ENCODE data around the gene FOSB. TPM values are rescaled to one million over a fixed set of nuclear protein-coding genes. Genes with fewer than 3 reads are reported as not detected.

Gene FOSB
- total and polyA plus RNA-seq, 9 of the 15 experiments (the other 6 are each of a cell fraction or from before 2014, with no cell fraction given), result 0.11 to 2.7 (median 0.73) TPM

DNA sequence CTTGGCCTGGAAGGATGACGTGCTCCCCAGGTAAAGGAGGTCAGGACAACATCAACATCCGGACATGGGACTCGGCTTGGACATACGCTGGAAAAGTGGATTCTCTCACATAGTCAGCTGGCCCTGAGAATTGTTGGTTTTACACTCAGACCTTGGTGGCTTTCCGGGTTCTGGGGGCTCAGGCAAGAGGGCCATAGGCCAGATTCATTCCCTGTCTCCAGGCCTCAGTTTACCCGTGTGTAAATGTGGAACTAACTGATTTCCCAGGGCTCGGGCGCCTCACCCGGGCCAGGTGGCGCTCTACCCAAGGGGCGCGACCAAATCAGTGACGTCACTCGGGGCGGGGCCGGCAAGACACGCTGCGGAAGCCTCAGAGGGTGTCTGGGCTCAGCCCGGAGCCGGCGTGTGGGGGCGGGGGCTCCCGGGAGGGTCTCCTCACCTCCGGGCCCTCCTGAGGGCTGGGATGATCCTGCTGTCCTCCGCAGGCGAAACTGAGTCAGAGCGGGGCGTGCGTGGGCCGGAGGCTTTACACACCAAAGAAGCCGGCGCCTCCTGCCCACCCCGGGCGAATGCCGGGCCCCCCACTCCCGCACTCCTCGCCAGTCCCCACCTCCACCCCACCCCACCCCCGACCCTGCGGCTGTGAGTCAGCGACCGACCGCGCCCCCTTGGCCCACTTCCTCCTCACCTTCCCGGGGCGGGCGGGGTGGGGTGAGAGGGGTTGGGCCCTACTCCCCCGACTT, 38.6 kb downstream of the FOSB start (continued):
- TF ChIP-seq MYBL2 (IDR thresholded peaks at IDR 0.05; ENCODE audit: low read depth) (no peak), MYBL2 (CRISPR knock-in tag; IDR thresholded peaks at IDR 0.05; ENCODE audit: borderline replicate concordance) (no peak), CREM (IDR thresholded peaks at IDR 0.05; ENCODE audit: low read depth) (peak; percentile 94), YBX1 (IDR thresholded peaks at IDR 0.05) (no peak), ZNF217 (CRISPR knock-in tag; IDR thresholded peaks at IDR 0.05) (no peak), ZNF76 (CRISPR knock-in tag; IDR thresholded peaks at IDR 0.05; ENCODE audit: borderline replicate concordance) (no peak), XRCC3 (IDR thresholded peaks at IDR 0.05) (no peak), SMARCC2 (IDR thresholded peaks at IDR 0.05; ENCODE audit: low read depth) (peak; percentile 30; the same call in 1 of the 2 replicates), NFXL1 (CRISPR knock-in tag; IDR thresholded peaks at IDR 0.05) (no peak), MAFG (tag; conservative IDR thresholded peaks at IDR 0.05) (no peak), NFRKB (IDR thresholded peaks at IDR 0.05; ENCODE audit: low read depth) (no peak; the same call in 1 of the 2 replicates), ZBTB1 (CRISPR knock-in tag; IDR thresholded peaks at IDR 0.05; ENCODE audit: borderline replicate concordance, low read depth) (no peak), ZZZ3 (IDR thresholded peaks at IDR 0.05) (no peak), SNRNP70 (optimal IDR thresholded peaks at IDR 0.05; ENCODE audit: low read depth, low read length) (no peak), MED1 (CRISPR knock-in tag; IDR thresholded peaks at IDR 0.05; ENCODE audit: borderline replicate concordance) (no peak), ZNF696 (CRISPR knock-in tag; conservative IDR thresholded peaks at IDR 0.05) (no peak), NCOA4 (IDR thresholded peaks at IDR 0.05; ENCODE audit: partially characterized antibody) (no peak), KAT8 (IDR thresholded peaks at IDR 0.05; ENCODE audit: low read depth) (no peak)
- TF ChIP-seq, protein P1, sequence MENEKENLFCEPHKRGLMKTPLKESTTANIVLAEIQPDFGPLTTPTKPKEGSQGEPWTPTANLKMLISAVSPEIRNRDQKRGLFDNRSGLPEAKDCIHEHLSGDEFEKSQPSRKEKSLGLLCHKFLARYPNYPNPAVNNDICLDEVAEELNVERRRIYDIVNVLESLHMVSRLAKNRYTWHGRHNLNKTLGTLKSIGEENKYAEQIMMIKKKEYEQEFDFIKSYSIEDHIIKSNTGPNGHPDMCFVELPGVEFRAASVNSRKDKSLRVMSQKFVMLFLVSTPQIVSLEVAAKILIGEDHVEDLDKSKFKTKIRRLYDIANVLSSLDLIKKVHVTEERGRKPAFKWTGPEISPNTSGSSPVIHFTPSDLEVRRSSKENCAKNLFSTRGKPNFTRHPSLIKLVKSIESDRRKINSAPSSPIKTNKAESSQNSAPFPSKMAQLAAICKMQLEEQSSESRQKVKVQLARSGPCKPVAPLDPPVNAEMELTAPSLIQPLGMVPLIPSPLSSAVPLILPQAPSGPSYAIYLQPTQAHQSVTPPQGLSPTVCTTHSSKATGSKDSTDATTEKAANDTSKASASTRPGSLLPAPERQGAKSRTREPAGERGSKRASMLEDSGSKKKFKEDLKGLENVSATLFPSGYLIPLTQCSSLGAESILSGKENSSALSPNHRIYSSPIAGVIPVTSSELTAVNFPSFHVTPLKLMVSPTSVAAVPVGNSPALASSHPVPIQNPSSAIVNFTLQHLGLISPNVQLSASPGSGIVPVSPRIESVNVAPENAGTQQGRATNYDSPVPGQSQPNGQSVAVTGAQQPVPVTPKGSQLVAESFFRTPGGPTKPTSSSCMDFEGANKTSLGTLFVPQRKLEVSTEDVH (IDR thresholded peaks at IDR 0.05; ENCODE audit: low read depth, partially characterized antibody), result peak; percentile 39
- TF ChIP-seq, protein P2, sequence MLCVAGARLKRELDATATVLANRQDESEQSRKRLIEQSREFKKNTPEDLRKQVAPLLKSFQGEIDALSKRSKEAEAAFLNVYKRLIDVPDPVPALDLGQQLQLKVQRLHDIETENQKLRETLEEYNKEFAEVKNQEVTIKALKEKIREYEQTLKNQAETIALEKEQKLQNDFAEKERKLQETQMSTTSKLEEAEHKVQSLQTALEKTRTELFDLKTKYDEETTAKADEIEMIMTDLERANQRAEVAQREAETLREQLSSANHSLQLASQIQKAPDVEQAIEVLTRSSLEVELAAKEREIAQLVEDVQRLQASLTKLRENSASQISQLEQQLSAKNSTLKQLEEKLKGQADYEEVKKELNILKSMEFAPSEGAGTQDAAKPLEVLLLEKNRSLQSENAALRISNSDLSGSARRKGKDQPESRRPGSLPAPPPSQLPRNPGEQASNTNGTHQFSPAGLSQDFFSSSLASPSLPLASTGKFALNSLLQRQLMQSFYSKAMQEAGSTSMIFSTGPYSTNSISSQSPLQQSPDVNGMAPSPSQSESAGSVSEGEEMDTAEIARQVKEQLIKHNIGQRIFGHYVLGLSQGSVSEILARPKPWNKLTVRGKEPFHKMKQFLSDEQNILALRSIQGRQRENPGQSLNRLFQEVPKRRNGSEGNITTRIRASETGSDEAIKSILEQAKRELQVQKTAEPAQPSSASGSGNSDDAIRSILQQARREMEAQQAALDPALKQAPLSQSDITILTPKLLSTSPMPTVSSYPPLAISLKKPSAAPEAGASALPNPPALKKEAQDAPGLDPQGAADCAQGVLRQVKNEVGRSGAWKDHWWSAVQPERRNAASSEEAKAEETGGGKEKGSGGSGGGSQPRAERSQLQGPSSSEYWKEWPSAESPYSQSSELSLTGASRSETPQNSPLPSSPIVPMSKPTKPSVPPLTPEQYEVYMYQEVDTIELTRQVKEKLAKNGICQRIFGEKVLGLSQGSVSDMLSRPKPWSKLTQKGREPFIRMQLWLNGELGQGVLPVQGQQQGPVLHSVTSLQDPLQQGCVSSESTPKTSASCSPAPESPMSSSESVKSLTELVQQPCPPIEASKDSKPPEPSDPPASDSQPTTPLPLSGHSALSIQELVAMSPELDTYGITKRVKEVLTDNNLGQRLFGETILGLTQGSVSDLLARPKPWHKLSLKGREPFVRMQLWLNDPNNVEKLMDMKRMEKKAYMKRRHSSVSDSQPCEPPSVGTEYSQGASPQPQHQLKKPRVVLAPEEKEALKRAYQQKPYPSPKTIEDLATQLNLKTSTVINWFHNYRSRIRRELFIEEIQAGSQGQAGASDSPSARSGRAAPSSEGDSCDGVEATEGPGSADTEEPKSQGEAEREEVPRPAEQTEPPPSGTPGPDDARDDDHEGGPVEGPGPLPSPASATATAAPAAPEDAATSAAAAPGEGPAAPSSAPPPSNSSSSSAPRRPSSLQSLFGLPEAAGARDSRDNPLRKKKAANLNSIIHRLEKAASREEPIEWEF (CRISPR knock-in tag; IDR thresholded peaks at IDR 0.05), result peak; percentile 15; the same call in 1 of the 2 replicates
- TF ChIP-seq, protein P3, sequence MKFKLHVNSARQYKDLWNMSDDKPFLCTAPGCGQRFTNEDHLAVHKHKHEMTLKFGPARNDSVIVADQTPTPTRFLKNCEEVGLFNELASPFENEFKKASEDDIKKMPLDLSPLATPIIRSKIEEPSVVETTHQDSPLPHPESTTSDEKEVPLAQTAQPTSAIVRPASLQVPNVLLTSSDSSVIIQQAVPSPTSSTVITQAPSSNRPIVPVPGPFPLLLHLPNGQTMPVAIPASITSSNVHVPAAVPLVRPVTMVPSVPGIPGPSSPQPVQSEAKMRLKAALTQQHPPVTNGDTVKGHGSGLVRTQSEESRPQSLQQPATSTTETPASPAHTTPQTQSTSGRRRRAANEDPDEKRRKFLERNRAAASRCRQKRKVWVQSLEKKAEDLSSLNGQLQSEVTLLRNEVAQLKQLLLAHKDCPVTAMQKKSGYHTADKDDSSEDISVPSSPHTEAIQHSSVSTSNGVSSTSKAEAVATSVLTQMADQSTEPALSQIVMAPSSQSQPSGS (CRISPR knock-in tag; IDR thresholded peaks at IDR 0.05), result peak; percentile 89
